GM18951 (cell line): ENCODE data around the gene SGCE.

Experiments
- POLR2A ChIP-seq: IDR thresholded peaks from 4 replicates; pipeline ENCODE4 v1.6.1; 2011; ENCODE audit warnings: mild to moderate bottlenecking; ENCODE audit not compliant: insufficient read length, insufficient read depth; ENCODE audit errors: extremely low read depth
- in situ Hi-C: fragments of 300-500 bp; cut with MboI; formaldehyde crosslinking; loops from one replicate; pipeline ENCODE4 v1.12.0; 2022; ENCODE audit warnings: low sequenced_read_pairs, mixed read lengths, inconsistent platforms; ENCODE audit not compliant: unreplicated experiment

The SGCE gene

DNA sequence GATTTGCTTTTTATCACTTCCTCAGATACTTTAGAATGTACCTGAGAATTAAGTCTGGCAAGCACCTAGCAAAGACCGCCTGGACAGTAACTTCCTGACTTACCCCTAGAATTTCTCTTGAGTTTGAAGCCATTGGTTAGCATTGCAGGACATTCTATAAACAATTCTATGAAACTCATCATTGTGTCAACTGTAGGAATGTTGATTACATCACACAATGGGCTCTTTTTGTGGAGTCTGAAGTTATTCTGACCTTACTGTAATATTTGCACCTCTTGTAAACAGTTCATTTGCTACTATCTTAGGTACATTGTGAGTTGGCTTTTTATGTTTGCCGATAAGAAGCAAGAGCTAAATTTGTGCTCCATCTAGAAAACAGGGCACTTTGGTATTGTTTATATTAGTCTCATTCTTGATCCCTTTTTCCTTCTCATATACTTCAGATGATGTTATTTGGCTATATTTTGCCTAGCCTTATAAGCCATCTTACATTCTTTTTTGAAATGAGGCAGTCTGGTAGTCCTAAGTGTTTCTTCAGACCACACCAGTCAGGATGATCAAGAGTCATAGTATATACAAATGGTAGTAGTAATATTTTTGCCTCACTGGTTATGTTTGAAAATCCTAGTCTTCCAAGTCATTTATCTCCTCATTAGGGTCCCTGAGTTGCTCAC, 94.0 kb downstream of the SGCE start:
- TF ChIP-seq POLR2A, result no peak
- in situ Hi-C loops, result no loop called here

DNA sequence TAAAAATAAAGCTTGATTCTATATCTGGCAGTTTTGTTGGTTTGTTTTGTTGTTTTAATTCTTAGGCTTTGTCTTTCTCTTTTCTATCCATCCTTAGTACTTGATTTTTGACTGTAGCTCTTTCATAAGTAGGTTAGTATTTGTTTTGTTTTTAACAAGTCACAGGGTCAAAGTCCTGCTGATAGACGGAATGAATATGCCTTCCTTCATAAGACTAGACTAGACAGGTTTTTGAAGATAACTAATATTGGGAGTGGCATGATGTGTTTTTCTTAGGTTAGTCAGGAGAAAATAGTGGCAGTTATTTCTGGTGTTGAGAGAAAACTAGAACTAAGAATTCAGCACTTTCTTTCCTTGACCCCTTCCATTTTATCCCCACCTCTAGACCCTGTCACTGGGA, 96.0 kb downstream of the SGCE start:
- no peak for TF ChIP-seq POLR2A
- in situ Hi-C loops, result no loop called here

DNA sequence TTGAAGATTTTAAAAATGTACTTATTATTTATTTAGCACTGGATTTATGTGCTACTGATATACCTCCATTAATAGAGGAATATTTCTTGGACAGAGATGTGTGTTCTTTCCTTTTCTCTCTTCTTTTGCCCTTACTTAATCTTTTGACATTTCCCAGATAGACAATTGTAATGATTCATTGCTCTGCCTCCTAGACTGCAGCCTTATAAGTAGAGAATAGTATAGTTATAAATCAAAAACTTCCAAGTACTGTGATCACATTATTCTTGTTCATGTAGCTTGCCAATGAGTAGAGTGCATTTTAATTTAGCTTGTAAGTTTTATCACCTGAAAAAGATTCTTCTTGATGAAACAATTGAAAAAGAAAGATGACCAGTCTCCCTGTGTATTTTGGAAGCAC, 98.7 kb downstream of the SGCE start:
- TF ChIP-seq POLR2A, result no peak
- in situ Hi-C loops, result no loop called here

DNA sequence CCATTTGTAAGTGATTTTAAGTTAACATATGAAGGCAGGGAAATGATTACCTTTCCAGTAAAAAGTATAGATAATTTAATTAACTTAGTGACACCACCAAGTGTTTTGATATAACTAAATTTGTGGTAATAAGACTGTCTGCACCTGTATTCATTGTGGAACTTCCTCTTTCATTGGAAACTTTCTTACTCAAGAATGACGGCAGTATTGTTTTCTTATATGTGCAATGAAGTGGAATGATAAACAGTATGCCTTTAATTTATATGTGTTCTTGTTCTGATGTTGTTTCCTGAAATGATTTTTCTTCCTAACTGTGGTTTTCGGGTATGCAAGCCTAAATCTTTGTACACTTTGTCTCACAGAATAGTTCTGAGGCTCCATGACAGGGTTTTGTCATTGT, 99.9 kb downstream of the SGCE start:
- TF ChIP-seq POLR2A, result no peak
- in situ Hi-C loops, result no loop called here

DNA sequence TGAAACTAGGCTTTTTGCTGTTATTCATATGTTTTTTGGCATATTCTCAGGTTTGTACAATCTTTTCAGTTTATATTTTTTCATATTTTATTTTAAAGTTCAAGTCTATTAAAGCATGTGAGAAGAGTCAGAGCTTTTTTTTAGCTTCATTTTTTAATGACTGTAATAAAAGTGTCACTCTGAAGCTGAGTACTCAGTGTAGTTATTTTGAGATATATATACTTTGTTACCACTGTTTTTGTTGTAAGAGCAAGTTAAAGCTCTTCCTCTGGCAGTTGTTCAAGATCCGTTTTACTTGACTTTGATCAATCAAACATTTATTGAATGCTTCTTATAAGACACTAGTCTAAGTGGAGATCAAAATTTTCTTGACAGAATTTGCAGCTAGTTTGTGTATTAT, 108.8 kb downstream of the SGCE start:
- no peak for TF ChIP-seq POLR2A
- in situ Hi-C loops, result no loop called here

DNA sequence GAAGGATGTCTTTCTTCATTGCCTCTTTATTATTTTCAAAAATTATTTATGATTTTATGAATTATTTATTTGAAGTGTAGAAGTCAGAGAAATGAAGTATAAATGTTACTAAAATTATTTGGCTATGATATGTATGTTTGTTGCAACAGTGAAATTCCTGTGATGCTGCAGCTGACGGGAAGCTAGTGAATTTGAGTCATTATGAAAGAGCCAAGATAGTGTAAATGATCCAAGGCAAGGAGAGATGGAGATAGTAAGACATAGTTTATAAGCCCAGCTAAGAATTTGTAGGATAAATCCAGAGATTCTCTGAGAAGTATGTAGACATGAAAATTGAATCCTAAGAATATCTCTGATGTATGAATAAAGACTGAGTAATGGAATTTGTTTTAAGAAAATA, 115.5 kb downstream of the SGCE start:
- in situ Hi-C loops, result no loop called here
- TF ChIP-seq POLR2A, result no peak
